Pancreas (tissue), 10 donors: Measurements from ENCODE around the gene SEPTIN8. TPM values are rescaled to one million over a fixed set of nuclear protein-coding genes. Genes with fewer than 3 reads are reported as not detected.

Experiments
- ATAC-seq, 4 donors: fragments of 200-7000 bp; cut with Tn5 transposase; one replicate each; pipeline versions ENCODE4 v1.8.0 to v1.9.1; 2020; ENCODE audit warnings: mild to moderate bottlenecking in 4 of 4, moderate library complexity in 4 of 4
- DNase-seq, 6 donors: peaks; one replicate each; pipeline ENCODE4 v3.0.0-alpha.2; 2020
- FAIRE-seq: peaks from 2 replicates; lab custom pipeline; 2012; peaks lifted over from hg19 to GRCh38; lab: Jason Lieb, UNC
- H3K27ac ChIP-seq, 4 donors: fragments of 200-600 bp; sonication (generic); 1 replicate in 3 of 4; 2 replicates in 1 of 4; pipeline versions ENCODE4 v1.5.0 to v1.8.0; 2020
- H3K27me3 ChIP-seq, 4 donors: fragments of 200-600 bp; one replicate each; pipeline ENCODE4 v1.8.0; 2021
- H3K36me3 ChIP-seq, 3 donors: fragments of 200-600 bp; sonication (generic) in 1 of 3; one replicate each; pipeline versions ENCODE4 v1.5.0 to v1.8.0; 2020 to 2021
- H3K4me1 ChIP-seq, 3 donors: fragments of 200-600 bp; one replicate each; pipeline ENCODE4 v1.8.0; 2021
- H3K4me3 ChIP-seq, 4 donors: fragments of 200-600 bp; sonication (generic) in 2 of 4; one replicate each; pipeline versions ENCODE4 v1.5.0 to v1.8.0; 2020 to 2021
- H3K9me3 ChIP-seq, 4 donors: fragments of 200-600 bp; one replicate each; pipeline ENCODE4 v1.8.0; 2021
- CTCF ChIP-seq, 4 donors: fragments of 200-600 bp; sonication (generic) in 3 of 4; IDR thresholded peaks; one replicate each; pipeline versions ENCODE4 v1.5.0 to v1.8.0; 2021; ENCODE audit warnings: antibody characterized with exemption in 4 of 4
- WGBS, 2 donors: extraction: QIAGEN DNeasy Blood & Tissue Kit; methylation state at CpG; one replicate each; pipeline ENCODE4 v1.1.7; 2013; 5-methylcytosine and 5-hydroxymethylcytosine counted together
- intact Hi-C, 3 donors: fragments of 100-400 bp; cut with DNase I; formaldehyde crosslinking; loops; one replicate each; pipeline versions ENCODE4 v1.11.1 to v1.14.2; 2022
- polyA plus RNA-seq, 2 donors: library from polyadenylated mRNA; stranded (reverse); fragments of 200-250 nt; gene quantifications; one replicate each; pipeline ENCODE4 v1.2.3, GENCODE V29; 2013
- total RNA-seq, 6 donors: library from RNA; stranded (reverse); fragmentation: NEBNext Ultra II Directional in 4 of 6; extraction: Animal tissue kit (Norgen Biotek cat#: 25700) in 4 of 6; gene quantifications; one replicate each; pipeline versions ENCODE4 v1.2.1 to v1.2.4, GENCODE V29; 2021 to 2023
- donor health status: healthy with polysubstance abuse.
- donor health status: DM: no; HTN: no; CAD: no; lungs with moderate emphysema.
- donor health status: DM: no; HTN: no; CAD: no.
- donor health status: control.
- donor health status: control.
- donor health status: Bipolar disorder and iron deficiency.
- donor health status: DM: yes; HTN: yes; CAD: no.
- donor health status: DM: no; HTN: no; CAD: no.
- donor health status: DM: no; HTN: no; CAD: no.
- donor health status: DM: yes; HTN: yes; CAD: no.

Gene SEPTIN8
- total and polyA plus RNA-seq, 8 donors: 13.1 to 32.8 (median 18.3) TPM

- no peak overlapping the region for H3K4me3 ChIP-seq
- no peaks in the 10 kb centered on the region for H3K36me3 ChIP-seq
- 81 to 87% methylated on average over 5 of the region's 5 CpGs for WGBS, 2 donors
- no peak overlapping the region for H3K27ac ChIP-seq
- no peak for TF ChIP-seq CTCF (IDR thresholded peaks at IDR 0.05)
- DNase-seq: no peak
- peaks cover 0 to 3% (median 0%) of the 10 kb centered on the region in 3 donors for H3K4me1 ChIP-seq
- H3K9me3 ChIP-seq: no peaks in the 10 kb centered on the region
- no peak for FAIRE-seq
- intact Hi-C loops: no loop called here
- no peak for ATAC-seq
- H3K27me3 ChIP-seq: no peaks in the 10 kb centered on the region
Measured at GRCh38 chr5:132802044-132802684, 25.1 kb upstream of the SEPTIN8 start.

- FAIRE-seq (no peak), DNase-seq (no peak), ATAC-seq (no peak)
- no peak overlapping the region for H3K4me3 ChIP-seq
- no peaks in the 10 kb centered on the region for H3K36me3 ChIP-seq
- TF ChIP-seq CTCF (IDR thresholded peaks at IDR 0.05): no peak
- intact Hi-C loops: no loop called here
- 68 to 69% methylated on average over 2 of the region's 2 CpGs for WGBS, 2 donors
- no peaks in the 10 kb centered on the region for H3K9me3 ChIP-seq
- H3K27me3 ChIP-seq: no peaks in the 10 kb centered on the region
- H3K27ac ChIP-seq: no peak overlapping the region
- no peaks in the 10 kb centered on the region for H3K4me1 ChIP-seq
Measured at GRCh38 chr5:132800545-132800944, 23.5 kb upstream of the SEPTIN8 start.

- FAIRE-seq (no peak), ATAC-seq (no peak), DNase-seq (no peak)
- H3K36me3 ChIP-seq: no peaks in the 10 kb centered on the region
- H3K4me3 ChIP-seq: no peak overlapping the region
- no peak for TF ChIP-seq CTCF (IDR thresholded peaks at IDR 0.05)
- H3K9me3 ChIP-seq: no peaks in the 10 kb centered on the region
- no peaks in the 10 kb centered on the region for H3K4me1 ChIP-seq
- no peak overlapping the region for H3K27ac ChIP-seq
- intact Hi-C loops: no loop called here
- H3K27me3 ChIP-seq: no peaks in the 10 kb centered on the region
- WGBS, 2 donors: 80 to 94% methylated on average over 2 of the region's 2 CpGs
Measured at GRCh38 chr5:132799392-132799791, 22.4 kb upstream of the SEPTIN8 start.

- H3K27me3 ChIP-seq: no peaks in the 10 kb centered on the region
- DNase-seq (no peak), FAIRE-seq (no peak), ATAC-seq (no peak)
- H3K27ac ChIP-seq: no peak overlapping the region
- H3K9me3 ChIP-seq: no peaks in the 10 kb centered on the region
- H3K4me1 ChIP-seq: no peaks in the 10 kb centered on the region
- no peak overlapping the region for H3K4me3 ChIP-seq
- no peaks in the 10 kb centered on the region for H3K36me3 ChIP-seq
- intact Hi-C loops: no loop called here
- 77 to 88% methylated on average over 2 of the region's 2 CpGs for WGBS, 2 donors
- no peak for TF ChIP-seq CTCF (IDR thresholded peaks at IDR 0.05)
Measured at GRCh38 chr5:132797651-132798050, 20.6 kb upstream of the SEPTIN8 start.

- 94 to 97% methylated on average over 3 of the region's 3 CpGs for WGBS, 2 donors
- H3K27me3 ChIP-seq: no peaks in the 10 kb centered on the region
- H3K27ac ChIP-seq: no peak overlapping the region
- no peaks in the 10 kb centered on the region for H3K4me1 ChIP-seq
- no peak for TF ChIP-seq CTCF (IDR thresholded peaks at IDR 0.05)
- intact Hi-C loops: no loop called here
- H3K9me3 ChIP-seq: no peaks in the 10 kb centered on the region
- ATAC-seq (no peak), FAIRE-seq (no peak), DNase-seq (no peak)
- H3K4me3 ChIP-seq: no peak overlapping the region
- no peaks in the 10 kb centered on the region for H3K36me3 ChIP-seq
Measured at GRCh38 chr5:132791026-132791425, 14.0 kb upstream of the SEPTIN8 start.
